NCI-H146 treated with DMSO at 0.1 percent for 48 hours (cell line): ENCODE data around the gene PEAR1.

Experiments
- DNase-seq: peaks from one replicate; lab custom pipeline; 2025; ENCODE audit not compliant: unreplicated experiment; lab: John Stamatoyannopoulos, UW

Gene PEAR1

DNA sequence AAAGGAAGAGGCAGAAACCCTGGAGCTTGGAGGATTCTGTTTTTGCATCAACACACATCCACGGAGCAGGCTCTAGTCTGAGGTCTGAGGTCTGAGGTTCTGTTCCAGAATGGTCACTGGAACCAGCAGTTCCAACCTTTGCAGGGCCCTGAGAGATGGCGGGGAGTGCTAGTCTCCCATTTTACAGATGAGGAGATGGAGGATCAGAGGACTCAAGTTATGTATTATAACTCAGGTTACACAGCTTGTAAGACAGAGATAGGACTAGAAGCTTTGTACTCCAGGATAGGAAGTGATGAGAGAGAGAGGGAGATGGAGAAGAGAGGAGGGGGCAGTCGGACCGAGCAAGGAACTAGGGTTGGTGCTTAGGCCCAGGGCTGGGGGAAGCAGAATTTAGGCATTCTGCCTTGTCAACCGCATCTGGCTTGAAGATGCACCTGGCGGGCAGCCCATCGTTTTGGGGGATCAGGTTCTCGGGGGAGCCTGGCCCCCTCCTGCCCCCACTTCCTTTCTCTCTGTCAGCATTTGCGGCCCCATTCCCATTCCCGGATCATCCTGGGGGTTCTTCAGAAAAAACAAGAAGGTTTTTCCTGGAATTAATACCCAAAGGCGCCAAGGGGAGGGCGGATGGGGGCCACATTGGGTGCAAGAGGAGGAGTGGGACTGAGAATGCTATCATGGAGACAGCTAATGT, 5.6 kb downstream of the PEAR1 start:
- no peak for DNase-seq

- no peak for DNase-seq
Measured at GRCh38 chr1:156899956-156900718, 6.6 kb downstream of the PEAR1 start.

- no peak for DNase-seq
Measured at GRCh38 chr1:156900896-156901589, 7.5 kb downstream of the PEAR1 start.

- DNase-seq: no peak
Measured at GRCh38 chr1:156901590-156901900, 8.0 kb downstream of the PEAR1 start.

DNA sequence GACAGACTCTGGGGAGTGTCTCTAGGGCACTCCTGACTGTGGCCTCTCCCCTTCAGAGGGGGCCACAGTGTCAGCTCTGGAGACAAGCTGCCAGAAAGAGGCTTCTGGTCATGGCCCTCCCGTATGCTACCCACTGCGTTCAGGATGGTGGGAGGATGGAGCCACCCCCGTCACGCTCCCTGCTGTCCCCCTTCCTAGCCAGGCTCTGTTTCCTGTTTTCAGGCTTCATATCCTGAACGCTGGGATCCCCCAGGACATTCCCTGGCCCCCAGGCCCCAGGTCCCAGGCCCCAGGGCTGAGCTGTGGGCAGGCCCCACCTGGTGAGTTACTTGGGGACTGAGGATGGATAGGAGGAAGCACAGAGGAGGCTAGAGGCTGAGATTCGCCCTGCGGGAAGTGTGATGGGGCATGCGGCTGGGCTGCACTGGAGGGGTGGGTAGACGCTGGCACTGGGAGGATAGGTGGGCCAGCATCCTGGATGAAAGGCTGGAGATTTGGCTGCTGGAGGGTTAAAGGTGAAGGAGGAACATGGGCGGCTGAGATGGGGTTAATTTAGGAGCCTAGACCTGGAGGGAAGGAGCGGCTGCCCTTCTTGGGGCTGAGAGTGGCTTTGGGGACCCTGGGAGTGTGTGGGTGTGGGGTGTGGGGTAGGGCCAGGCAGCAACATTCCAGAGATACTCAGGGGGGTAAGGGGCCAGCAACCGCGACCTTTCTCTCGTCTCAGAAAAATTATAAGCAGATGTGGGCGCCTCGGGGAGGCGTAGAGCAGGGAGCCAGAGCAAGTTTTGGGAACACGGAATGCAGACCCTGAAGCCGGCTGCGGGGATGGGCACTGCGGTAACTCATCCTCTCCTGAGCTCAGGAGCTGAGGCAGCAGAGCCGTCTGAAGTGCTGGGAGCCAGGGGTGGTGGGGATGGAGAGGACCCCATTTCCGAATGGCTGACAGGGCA, 8.7 kb downstream of the PEAR1 start:
- DNase-seq: no peak

GRCh38 chr1:156903328-156904091, 10.0 kb downstream of the PEAR1 start:
- no peak for DNase-seq

DNA sequence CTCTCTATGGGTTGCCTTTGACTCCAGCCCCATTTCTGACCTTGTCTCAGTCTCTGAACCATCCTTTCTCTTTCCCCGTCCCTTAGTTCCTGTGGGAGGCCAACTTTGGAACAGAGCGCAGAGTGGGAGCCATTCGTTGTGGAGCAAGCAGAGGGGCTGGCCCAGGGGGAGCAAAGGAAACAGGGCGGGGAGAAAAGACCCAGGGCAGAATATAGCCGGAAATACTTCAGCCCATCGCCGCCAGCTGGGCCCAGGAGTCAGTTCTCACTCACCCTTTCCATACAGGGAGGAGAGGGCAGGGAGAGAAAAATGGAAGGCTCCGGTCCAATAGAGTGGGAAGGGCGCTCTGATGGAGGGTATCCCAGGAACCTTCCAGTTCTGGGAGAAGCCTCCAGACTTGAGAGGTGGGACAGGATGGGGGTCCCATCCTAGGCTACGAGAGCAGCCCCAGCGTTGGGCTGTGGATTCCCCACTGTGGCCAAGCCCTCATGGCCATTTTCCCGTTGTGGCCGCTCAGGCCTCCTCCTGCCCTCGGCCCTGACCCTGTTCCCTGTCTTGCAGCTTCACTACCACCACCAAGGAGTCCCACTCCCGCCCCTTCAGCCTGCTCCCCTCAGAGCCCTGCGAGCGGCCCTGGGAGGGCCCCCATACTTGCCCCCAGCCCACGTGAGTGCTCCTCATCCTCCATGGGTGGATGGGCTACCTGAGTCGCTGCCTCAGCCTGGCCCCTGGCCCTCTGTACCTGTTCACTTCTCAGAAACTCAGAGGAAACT, 10.9 kb downstream of the PEAR1 start:
- no peak for DNase-seq

- no peak for DNase-seq
Measured at GRCh38 chr1:156905176-156905575, 11.7 kb downstream of the PEAR1 start.

DNA sequence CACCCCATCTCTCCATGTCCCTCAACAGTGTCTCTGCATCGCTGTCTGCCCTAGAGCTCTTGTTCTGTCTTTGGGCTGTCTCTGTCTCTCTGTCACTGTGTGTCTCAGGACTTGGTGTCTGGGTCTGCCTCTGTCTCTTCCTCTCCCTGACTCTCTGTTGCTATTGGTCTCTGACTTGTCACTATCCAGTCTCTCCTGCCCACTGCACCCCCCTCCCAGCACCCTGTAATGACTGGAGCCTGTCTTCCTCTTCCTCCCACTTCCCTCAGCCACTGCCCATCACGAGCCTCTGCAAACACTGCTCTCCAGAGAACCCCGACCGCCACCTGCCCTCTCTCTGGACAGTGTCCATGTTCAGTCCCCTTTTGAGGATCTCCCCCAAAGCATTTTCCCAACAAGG, 12.1 kb downstream of the PEAR1 start:
- no peak for DNase-seq

- no peak for DNase-seq
Measured at GRCh38 chr1:156906206-156906906, 12.8 kb downstream of the PEAR1 start.

DNA sequence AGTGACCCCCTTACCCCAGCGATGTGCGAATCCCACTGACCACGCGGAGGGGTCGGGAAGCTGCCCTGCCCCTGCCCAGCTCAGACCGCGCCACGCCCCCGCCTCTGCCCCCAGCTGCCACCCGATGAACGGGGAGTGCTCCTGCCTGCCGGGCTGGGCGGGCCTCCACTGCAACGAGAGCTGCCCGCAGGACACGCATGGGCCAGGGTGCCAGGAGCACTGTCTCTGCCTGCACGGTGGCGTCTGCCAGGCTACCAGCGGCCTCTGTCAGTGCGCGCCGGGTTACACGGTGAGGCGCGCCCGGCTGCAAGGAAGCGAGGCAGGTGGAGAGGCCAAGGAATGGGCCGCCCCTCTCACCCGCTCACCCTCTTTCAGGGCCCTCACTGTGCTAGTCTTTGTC, 15.0 kb downstream of the PEAR1 start:
- DNase-seq: no peak

GRCh38 chr1:156908955-156909354, 15.4 kb downstream of the PEAR1 start:
- DNase-seq: no peak

GRCh38 chr1:156909671-156910070, 16.2 kb downstream of the PEAR1 start:
- DNase-seq: no peak

- DNase-seq: no peak
Measured at GRCh38 chr1:156910309-156910782, 16.8 kb downstream of the PEAR1 start.

GRCh38 chr1:156911577-156912298, 18.2 kb downstream of the PEAR1 start:
- DNase-seq: no peak

DNA sequence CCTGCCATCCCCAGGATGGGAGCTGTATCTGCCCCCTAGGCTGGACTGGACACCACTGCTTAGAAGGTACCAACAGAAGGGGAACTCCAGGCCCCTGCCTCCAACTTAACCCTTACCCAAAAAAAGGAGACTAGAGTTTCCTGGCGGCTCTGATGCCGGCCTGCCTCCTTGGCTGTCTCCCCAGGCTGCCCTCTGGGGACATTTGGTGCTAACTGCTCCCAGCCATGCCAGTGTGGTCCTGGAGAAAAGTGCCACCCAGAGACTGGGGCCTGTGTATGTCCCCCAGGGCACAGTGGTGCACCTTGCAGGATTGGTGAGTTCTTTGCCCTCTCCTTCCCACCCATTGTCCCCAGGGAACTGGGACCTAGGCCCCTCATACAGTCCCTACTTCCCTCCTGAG, 18.8 kb downstream of the PEAR1 start:
- DNase-seq: no peak

DNA sequence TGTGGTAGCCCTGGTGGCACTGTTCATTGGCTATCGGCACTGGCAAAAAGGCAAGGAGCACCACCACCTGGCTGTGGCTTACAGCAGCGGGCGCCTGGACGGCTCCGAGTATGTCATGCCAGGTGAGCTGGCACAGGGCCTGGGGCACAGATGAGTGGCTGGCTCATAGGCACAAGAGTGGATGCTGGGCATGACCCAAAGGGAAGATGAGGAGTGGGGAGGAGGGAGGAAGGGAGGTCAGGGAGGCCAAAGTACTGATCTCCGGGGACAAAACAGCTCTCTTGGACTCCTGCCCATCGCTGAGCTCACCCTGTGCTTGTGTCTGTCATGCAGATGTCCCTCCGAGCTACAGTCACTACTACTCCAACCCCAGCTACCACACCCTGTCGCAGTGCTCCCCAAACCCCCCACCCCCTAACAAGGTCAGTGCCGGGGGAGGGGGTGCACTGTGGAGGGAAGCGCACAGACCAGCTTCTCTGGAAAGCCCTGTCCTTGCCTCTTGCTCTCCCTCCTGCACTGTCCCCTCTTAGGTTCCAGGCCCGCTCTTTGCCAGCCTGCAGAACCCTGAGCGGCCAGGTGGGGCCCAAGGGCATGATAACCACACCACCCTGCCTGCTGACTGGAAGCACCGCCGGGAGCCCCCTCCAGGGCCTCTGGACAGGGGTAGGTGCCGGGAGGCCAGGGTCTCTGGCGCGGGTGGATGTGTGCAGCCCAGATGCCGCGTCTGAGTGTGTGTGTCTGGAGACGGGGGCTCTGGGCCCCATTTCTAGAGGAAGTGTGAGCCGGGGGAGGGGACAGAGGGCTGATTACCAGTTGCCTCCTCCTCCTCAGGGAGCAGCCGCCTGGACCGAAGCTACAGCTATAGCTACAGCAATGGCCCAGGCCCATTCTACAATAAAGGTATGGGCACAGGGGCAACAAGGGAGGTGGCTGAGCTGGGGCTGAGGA, 19.6 kb downstream of the PEAR1 start:
- DNase-seq: no peak
